GM12865 (cell line): ENCODE data around the gene GOLGA7B.
A peak's percentile ranks its signal among the peaks of the same experiment; 100 is the strongest.

ENCODE experiments used
- DNase-seq: peaks from one replicate; pipeline ENCODE4 v3.0.0; 2010; ENCODE audit warnings: low read depth
- H3K4me3 ChIP-seq: 2 replicates; pipeline ENCODE4 v1.5.1; 2011; ENCODE audit warnings: mild to moderate bottlenecking, low read depth, low read length, control low read depth
- TF ChIP-seq, protein P1 (sequence below): IDR thresholded peaks from 2 replicates; pipeline ENCODE4 v1.5.1; 2011; ENCODE audit warnings: low read length, control low read depth, low read depth, inconsistent platforms; ENCODE audit not compliant: insufficient read depth; ENCODE audit errors: missing control alignments

The GOLGA7B gene

DNA sequence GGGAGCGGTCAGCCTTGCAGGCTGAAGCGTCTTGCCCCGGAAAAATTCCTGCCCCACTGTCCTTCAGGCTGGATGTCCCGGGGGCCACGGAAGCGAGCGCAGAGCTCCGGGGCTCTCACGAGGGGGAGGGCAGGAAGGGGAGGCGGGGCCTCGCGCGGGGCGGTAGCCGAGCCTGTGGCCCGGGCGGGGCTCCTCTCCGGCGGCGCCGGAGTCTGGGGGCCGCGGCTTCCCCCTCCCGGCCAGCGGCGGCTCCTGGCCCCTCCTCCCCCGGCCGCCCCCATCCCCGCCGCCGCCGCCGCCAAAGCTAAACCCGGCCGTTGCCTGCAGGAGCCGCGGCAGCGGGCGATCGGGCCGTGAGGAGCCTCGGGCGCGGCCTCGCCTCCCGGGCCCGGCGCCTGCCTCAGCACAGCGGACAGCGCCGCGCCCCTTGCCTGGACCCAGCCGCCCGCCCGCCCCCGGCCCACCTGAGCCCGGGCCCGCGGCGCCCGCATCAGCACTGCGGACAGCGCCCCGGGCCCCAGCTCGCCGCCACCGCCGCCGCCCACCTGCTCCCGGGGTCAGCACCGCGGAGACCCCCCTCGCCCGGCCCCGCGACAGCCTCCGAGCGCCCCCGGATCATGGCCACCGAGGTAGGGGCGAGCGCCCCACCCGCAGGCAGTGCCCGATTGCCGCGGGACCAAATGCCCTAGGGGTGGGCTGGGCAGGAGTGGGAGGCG lies at the start of gene GOLGA7B:
Gene GOLGA7B, plus strand, starts transcription at position 157 of the 716 bp plus-strand sequence. Its CDS starts 461 bp downstream, at position 618.
- peak; percentile 14 for DNase-seq
- H3K4me3 ChIP-seq = peak within 1 kb of the TSS; percentile 58

DNA sequence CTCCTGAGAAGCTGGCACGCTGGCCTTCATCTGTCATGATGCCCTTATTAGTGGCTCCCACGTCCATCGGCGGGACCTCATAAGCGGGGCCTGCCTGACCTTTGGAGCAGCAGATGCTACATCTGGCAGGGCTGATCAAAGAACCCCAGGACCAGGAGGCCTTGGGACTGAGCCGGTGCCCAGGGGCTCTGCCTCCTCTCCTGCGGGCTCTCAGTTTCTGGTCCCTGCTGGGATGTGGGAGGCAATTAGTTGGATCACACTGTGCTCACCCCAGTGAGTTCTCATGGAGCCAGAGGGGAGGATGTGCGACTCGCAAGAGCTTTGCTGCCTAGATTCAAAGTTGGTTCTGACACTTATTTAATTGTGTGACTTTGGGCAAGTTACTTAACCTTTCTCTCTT lies 49.2 kb upstream of the GOLGA7B start:
- no peak for DNase-seq
- H3K4me3 ChIP-seq = no peak overlapping the region
- TF ChIP-seq, protein P1, sequence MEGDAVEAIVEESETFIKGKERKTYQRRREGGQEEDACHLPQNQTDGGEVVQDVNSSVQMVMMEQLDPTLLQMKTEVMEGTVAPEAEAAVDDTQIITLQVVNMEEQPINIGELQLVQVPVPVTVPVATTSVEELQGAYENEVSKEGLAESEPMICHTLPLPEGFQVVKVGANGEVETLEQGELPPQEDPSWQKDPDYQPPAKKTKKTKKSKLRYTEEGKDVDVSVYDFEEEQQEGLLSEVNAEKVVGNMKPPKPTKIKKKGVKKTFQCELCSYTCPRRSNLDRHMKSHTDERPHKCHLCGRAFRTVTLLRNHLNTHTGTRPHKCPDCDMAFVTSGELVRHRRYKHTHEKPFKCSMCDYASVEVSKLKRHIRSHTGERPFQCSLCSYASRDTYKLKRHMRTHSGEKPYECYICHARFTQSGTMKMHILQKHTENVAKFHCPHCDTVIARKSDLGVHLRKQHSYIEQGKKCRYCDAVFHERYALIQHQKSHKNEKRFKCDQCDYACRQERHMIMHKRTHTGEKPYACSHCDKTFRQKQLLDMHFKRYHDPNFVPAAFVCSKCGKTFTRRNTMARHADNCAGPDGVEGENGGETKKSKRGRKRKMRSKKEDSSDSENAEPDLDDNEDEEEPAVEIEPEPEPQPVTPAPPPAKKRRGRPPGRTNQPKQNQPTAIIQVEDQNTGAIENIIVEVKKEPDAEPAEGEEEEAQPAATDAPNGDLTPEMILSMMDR = no peak

More for the DNA sequence above, at the start of gene GOLGA7B:
- TF ChIP-seq, protein P1 = no peak

DNA sequence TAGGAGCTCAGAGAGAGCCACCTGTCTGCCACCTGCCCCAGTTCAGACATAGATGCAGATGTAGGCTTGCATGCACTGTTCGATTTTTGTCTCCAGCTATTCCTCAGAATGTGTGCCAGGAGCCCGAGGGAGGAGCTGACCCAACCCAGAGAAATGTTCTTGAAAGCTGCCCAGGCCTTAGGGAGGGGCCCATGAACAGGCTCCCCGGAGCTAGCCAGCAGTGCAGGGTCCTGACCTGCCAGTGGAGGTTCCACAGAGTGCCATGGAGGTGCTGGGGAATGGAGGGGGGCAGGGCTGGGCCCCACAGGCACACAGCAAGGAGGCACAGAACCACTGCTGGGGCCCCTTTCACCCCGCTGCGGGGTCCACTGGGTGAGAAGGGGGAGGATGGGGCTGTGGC lies 48.2 kb upstream of the GOLGA7B start:
- TF ChIP-seq, protein P1 = no peak
- H3K4me3 ChIP-seq = no peak overlapping the region
- DNase-seq = no peak

DNA sequence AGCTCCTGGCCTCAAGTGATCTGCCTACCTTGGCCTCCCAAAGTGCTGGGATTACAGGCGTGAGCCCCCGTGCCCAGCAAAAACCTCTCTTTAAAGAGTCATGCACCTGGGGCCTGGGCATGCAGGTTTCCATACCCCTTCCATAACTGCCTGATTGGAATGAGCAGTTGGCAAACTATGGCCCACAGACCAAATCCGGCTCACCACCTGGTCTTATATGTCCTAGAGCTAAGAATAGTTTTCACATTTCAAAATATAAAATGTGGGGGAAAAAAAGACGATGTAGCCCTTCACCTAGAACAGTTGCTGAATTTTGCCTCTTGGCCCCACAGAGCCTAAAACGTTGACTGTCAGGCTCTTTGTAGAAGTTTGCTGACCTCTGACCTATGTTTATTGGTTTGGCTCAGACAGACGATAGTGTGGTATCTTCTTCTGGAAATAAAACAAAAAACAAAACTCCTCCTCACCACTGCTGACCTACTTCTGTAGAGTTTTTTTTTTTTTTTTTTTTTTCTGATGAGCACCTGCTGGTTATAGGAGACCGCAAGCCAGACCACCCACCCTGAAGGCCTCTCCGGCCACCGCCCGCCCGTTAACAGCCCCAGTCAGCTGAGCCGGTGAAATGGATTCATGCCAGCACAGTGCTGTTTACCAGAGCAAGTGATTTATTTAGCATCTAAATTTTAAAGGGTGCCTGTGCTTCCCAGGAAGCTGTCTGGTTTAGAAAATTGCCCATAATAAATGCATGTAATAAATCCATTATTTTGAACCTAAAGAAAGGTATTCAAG lies 44.4 kb upstream of the GOLGA7B start:
- no peak for DNase-seq
- TF ChIP-seq, protein P1 = no peak
- no peak overlapping the region for H3K4me3 ChIP-seq

DNA sequence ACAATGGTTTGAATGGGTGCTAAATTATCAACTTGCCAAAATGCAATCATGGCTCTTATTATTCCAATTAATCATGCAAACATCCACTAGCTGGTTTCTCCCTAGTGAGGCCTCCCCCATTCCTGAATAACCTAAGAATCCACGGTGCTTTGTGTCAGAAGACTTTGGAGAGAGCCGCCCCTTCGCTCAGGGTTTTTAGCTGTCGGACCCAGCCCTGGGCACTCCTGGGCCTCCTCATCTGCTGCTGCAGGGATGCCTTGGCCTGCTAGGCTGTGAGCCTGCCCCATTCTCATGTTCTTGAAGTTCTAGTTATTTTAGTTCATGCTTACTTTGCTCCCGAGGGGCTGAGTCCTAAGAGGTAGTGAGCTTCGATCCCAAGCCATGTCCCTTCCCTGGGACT lies 43.7 kb upstream of the GOLGA7B start:
- TF ChIP-seq, protein P1 = no peak
- no peak overlapping the region for H3K4me3 ChIP-seq
- DNase-seq = no peak

DNA sequence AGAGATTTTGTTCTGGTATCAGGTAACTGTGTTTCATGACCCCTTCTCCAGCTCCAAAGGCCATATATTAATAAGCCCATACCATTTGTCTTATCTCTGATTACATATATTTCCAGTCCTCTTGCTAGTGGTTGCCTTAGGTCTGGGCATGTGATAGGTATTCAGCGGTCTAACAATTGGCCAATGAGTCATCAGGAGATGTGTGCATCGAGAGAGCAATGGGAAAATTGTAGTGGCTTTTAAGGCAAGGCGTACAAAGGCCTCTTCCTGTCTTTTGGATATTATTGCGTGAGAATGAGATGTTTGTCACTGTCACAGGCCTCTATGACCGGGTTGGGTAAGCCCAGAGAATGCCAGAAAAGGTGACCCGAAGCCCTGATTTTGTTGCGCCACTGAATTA lies 39.2 kb upstream of the GOLGA7B start:
- H3K4me3 ChIP-seq = no peak overlapping the region
- TF ChIP-seq, protein P1 = no peak
- DNase-seq = no peak
